HG02938 (cell line): ENCODE measurements around the gene MAP3K14.
A peak's percentile ranks its signal among the peaks of the same experiment; 100 is the strongest.

Experiments
- ATAC-seq: cut with Tn5 transposase; IDR thresholded peaks from one replicate; pipeline ENCODE4 v1.9.1; 2021; ENCODE audit warnings: mild to moderate bottlenecking, moderate library complexity; ENCODE audit not compliant: unreplicated experiment

Gene MAP3K14

GRCh38 chr17:45238155-45238774, 78.6 kb downstream of the MAP3K14 start:
- no peak for ATAC-seq

- ATAC-seq, result no peak
Observed at GRCh38 chr17:45237686-45238085, 79.1 kb downstream of the MAP3K14 start.

- ATAC-seq, result no peak
Observed at GRCh38 chr17:45236282-45236606, 80.6 kb downstream of the MAP3K14 start.

- ATAC-seq, result no peak
Observed at GRCh38 chr17:45235416-45236281, 81.2 kb downstream of the MAP3K14 start.

GRCh38 chr17:45234641-45235415, 82.0 kb downstream of the MAP3K14 start:
- no peak for ATAC-seq

- no peak for ATAC-seq
Observed at GRCh38 chr17:45233423-45233924, 83.3 kb downstream of the MAP3K14 start.

GRCh38 chr17:45232514-45233422, 84.1 kb downstream of the MAP3K14 start:
- ATAC-seq, result no peak

GRCh38 chr17:45231481-45232116, 85.2 kb downstream of the MAP3K14 start:
- ATAC-seq, result no peak

GRCh38 chr17:45230787-45231480, 85.9 kb downstream of the MAP3K14 start:
- no peak for ATAC-seq

- no peak for ATAC-seq
Observed at GRCh38 chr17:45230410-45230786, 86.4 kb downstream of the MAP3K14 start.

- ATAC-seq, result no peak
Observed at GRCh38 chr17:45229681-45230409, 87.0 kb downstream of the MAP3K14 start.

GRCh38 chr17:45228763-45229539, 87.9 kb downstream of the MAP3K14 start:
- peak; percentile 37 for ATAC-seq

- ATAC-seq, result no peak
Observed at GRCh38 chr17:45227926-45228762, 88.7 kb downstream of the MAP3K14 start.

GRCh38 chr17:45227101-45227925, 89.5 kb downstream of the MAP3K14 start:
- ATAC-seq, result no peak

- no peak for ATAC-seq
Observed at GRCh38 chr17:45226576-45226975, 90.2 kb downstream of the MAP3K14 start.

GRCh38 chr17:45225964-45226530, 90.8 kb downstream of the MAP3K14 start:
- no peak for ATAC-seq
